NCI-H2107 (cell line): ENCODE data around the gene NPIPB8.
A peak's percentile ranks its signal among the peaks of the same experiment; 100 is the strongest.
"Not testable (repeated sequence)": the region's sequence is repeated elsewhere in the genome, so short reads cannot be mapped to it uniquely, and the experiment has no call there.

Source experiments
- DNase-seq: peaks from one replicate; lab custom pipeline; 2025; lab: John Stamatoyannopoulos, UW

Gene NPIPB8

GRCh38 chr16:28607116-28607623, 30.7 kb upstream of the NPIPB8 start:
- DNase-seq: no peak

- DNase-seq: not testable (repeated sequence)
These were observed 30.0 kb upstream of the NPIPB8 start for GRCh38 chr16:28607681-28608495.

GRCh38 chr16:28608496-28608808, 29.4 kb upstream of the NPIPB8 start:
- not testable (repeated sequence) for DNase-seq

GRCh38 chr16:28608867-28609596, 28.8 kb upstream of the NPIPB8 start:
- not testable (repeated sequence) for DNase-seq

DNA sequence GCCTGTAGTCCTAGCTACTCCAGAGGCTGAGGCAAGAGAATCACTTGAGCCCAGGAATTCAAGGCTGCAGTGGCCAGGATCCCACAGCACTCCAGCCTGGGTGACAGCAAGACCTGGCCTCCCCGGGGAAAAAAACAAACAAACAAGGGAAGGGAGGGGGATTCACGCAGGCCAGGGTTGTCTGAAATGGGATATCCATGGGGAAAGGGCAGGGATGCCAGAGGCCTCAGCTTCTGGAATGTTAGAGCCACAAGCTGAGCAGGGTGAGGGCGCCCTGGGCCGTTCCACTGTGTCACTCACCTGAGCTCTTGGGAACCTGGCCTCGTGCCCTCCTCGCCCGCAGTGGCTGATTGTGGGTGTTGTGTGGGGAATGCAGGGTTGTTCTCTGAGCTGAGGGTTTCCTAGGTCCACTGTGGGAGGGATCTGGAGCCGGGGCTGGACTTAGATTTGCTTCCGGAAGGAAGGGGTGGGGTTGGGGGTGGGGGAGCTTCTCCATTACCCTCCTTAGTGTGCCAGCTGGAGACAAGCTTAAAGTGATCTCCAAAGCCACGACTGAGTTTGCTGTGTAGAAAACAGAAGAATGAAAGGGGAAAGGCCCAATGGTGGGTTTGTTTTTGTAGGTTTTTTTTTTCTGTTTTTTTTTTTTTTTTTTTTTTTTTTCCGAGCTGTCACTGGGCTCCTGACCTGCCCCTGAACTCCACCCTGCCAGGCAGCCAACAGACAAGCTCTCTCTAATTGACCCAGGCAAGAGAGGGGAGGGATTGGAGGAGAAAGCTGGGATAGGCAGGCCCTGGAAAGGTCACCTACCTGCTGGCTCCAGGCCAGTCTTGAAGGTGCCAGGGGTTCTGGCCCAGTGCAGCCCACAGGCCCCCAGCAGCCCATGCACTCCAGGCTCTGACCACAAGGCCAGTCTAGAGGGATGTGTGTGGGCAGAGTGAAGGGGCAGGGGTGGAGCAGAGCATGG, 28.0 kb upstream of the NPIPB8 start, which contains the start of gene SULT1A1:
Gene SULT1A1, minus strand, starts transcription at position 414 of the 964 bp plus-strand sequence. CDS start 1,189 bp downstream, outside the sequence.
- no peak for DNase-seq

DNA sequence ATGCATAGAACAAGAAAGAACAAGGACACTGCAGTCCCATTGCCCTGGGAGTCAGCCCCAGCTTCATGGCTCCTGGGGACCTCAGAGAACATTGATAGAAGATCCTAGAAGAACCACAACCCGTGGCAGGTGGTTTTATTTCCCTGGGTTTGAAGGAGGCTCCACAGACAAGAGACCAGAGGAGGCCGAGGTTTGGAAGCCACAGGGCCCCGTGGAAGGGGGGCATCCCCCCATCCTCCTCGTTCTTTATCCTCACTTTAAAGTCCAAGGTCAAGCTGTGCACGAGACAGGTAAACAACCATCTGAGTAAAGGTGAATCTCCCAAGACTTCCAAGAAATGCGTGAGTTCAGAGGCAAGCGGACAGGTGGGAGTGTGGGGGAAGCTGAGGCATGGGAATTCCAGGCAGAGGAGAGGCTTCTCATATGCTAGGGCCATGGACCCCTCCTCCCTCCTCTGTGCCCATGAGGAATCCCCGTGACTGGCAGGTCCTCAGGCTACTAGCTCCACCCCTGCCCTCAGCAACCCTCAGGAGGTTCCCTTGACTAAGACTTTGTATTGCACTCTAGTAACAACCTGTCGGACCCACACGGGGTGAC, 27.2 kb upstream of the NPIPB8 start:
- DNase-seq: no peak

GRCh38 chr16:28612359-28613280, 25.2 kb upstream of the NPIPB8 start:
- not testable (repeated sequence) for DNase-seq

DNA sequence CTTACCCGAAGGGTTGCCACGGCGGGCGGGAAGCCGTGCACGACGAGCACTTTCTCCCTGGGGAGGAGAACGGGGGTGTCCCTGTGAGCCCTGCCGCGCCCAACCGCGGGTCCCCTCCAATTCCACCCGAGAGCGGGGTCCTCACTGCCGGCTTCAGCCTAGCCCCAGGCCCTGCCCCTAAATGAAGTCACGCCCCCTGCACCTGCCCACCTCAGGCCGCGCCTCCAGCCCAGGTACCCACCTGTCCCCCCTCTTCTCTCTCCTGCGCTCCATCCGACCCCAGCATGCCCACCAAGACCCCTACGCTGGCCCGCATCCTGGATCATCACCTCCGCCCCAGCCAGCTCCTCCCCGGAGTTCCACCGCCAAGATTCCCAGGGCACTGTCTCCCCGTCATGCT, 24.0 kb upstream of the NPIPB8 start:
- DNase-seq: not testable (repeated sequence)

DNA sequence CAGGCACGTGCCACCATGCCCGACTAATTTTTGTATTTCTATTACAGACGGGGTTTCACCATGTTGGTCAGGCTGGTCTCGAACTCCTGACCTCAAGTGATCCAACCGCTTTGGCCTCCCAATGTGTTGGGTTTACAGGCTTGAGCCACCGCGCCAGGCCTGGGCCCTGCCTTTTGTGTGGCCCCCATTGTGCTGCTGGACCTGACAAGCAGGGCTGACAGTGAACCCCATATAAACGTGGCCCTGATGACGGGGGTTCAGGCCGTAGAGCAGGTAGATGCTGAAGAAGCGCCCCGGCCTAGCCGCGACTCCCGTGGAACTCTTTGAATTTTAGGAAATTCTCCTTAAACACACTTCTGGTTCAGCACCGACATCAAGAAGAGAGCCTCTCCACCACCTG, 23.3 kb upstream of the NPIPB8 start:
- DNase-seq: not testable (repeated sequence)

- not testable (repeated sequence) for DNase-seq
These were observed 22.2 kb upstream of the NPIPB8 start for GRCh38 chr16:28615486-28616223.

DNA sequence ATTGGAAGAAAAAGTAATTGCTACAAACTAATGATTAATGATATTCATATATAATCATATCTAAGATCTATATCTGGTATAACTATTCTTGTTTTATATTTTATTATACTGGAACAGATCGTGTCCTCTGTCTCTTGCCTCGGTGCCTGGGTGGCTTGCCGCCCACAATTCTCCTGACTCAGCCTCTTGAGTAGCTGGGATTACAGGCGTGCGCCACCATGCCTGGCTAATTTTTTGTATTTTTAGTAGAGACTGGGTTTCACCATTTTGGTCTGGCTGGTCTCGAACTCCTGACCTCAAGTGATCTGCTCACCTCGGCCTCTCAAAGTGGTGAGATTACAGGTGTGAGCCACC, 21.7 kb upstream of the NPIPB8 start:
- not testable (repeated sequence) for DNase-seq

GRCh38 chr16:28616636-28617035, 21.2 kb upstream of the NPIPB8 start:
- DNase-seq: no peak

DNA sequence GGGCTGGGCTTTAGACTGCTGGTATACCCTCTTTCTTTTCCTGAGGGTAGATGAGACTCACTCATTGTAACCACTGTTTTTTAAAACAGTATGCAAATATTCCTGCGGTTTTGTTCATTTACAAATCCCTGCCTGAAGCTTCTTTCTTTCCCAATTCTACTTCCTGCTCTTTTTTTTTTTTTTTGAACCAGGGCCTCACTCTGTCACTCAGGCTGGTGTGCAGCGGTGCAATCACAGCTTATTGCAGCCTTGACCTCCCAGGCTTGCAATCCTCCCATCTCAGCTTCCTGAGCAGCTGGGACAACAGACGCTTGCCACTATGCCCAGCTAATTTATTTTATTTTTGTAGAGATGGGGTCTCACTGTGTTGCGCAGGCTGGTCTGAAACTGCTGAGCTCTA, 20.0 kb upstream of the NPIPB8 start:
- no peak for DNase-seq

DNA sequence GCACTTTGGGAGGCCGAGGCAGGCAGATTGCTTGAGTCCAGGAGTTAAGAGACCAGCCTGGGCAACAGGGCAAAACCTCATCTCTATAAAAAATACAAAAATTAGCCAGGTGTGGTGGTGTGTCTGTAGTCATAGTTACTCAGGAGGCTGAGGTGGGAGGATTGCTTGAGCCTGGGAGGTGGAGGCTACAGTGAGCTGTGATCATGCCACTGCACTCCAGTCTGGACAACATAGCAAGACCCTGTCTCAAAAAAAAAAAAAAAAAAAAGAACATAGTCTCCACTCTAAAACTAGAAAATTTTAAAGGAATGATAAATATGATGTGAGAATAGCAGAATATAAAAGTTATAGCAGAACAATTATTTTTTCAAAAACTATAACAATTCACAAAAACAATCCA, 17.5 kb upstream of the NPIPB8 start:
- not testable (repeated sequence) for DNase-seq

- DNase-seq: no peak
These were observed 16.2 kb upstream of the NPIPB8 start for GRCh38 chr16:28621481-28622155.

DNA sequence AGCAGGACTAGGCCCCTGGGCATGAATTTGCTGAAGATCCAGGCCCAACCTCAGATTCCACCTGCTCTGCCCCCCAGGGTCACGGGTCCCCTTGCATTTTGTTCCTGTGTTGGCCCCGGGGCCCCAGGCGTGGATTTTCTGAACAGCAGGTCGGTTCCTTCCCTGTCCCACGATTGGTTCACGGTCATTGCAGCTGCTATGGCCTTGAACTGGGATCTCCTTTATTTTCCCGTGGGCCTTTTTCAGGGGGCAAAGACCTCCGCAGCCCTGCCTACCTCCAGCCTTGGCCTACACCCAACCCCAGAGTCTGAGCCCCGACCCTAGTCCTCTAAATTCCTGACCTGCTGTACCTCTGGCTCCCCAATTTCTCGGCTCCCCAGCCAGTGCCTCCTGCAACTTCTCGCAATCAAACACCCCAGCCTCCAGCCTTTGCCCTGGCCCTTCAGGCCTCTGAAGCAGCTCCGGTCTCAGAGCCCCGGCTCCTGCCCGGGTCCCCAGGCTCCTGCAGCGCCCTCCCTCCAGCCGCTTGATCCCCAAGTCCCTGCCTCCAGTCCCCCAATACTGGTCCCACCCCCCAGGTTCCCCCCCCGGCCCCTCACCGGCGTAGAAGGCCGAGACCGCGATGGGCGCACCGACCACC, 15.2 kb upstream of the NPIPB8 start:
- DNase-seq: not testable (repeated sequence)

- DNase-seq: peak; percentile 65
These were observed 14.6 kb upstream of the NPIPB8 start for GRCh38 chr16:28623172-28623711.

DNA sequence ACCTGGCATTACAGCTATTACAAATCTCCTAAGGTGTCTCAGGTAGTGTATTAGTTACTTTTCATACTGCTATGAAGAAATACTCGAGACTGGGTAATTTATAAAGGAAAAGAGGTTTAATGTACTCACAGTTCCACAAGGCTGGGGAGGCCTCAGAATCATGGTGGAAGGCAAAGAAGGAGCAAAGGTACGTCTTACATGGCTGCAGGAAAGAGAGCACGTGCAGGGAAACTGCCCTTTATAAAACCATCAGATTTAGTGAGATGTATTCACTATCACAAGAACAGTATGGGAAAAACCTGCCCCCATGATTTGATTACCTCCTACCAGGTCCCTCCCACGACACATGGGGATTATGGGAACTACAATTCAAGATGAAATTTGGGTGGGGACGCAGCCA, 7.0 kb upstream of the NPIPB8 start:
- DNase-seq: not testable (repeated sequence)
